B cell (primary cell): ENCODE data around the gene EVL. TPM values are rescaled to one million over a fixed set of nuclear protein-coding genes. Genes with fewer than 3 reads are reported as not detected.

Experiments
- ATAC-seq: fragments of 200-7000 bp; cut with Tn5 transposase; one replicate; pipeline ENCODE4 v1.10.0; 2021; ENCODE audit warnings: low read depth, mild to moderate bottlenecking, moderate number of reproducible peaks, moderate library complexity
- CTCF ChIA-PET: fragments of 350-600 bp; sonication (Branson Sonifier 250); formaldehyde crosslinking; loops from one replicate; lab custom pipeline; 2021; ENCODE audit warnings: antibody characterized with exemption, inconsistent platforms; lab: Charles Lee
- POLR2A ChIA-PET: fragments of 350-600 bp; sonication (Branson Sonifier 250); formaldehyde crosslinking; loops from one replicate; lab custom pipeline; 2021; ENCODE audit warnings: antibody characterized with exemption; lab: Charles Lee
- DNase-seq: peaks from one replicate; pipeline ENCODE4 v3.0.0; 2013
- H2AFZ ChIP-seq: 2 replicates; pipeline ENCODE4 v1.6.1; 2012; ENCODE audit warnings: mild to moderate bottlenecking, low read depth, low read length; ENCODE audit not compliant: insufficient read depth, poor library complexity, severe bottlenecking
- H3K27ac ChIP-seq, 2 donors: 1 replicate in 1 of 2; 2 replicates in 1 of 2; pipeline ENCODE4 v1.5.1; 2012 to 2013; ENCODE audit warnings: low read length in 2 of 2, mild to moderate bottlenecking in 2 of 2, moderate library complexity in 1 of 2
- H3K27me3 ChIP-seq, 4 experiments: fragments of 200-600 bp in 1 of 4; sonication (generic) in 1 of 4; replicated peaks in 1 of 4; 1 replicate in 2 of 4; 2 replicates in 2 of 4; pipeline versions ENCODE4 v1.6.1 to v1.7.0; 2013 to 2016; ENCODE audit warnings: low read length in 3 of 4, mild to moderate bottlenecking in 2 of 4, mixed read lengths in 1 of 4, moderate library complexity in 1 of 4; ENCODE audit not compliant: insufficient read depth in 4 of 4, control insufficient read depth in 3 of 4; ENCODE audit errors: control extremely low read depth in 1 of 4
- H3K36me3 ChIP-seq, 2 experiments: replicated peaks in 1 of 2; 1 replicate in 1 of 2; 2 replicates in 1 of 2; pipeline versions ENCODE4 v1.6.1 to v1.7.1; 2013; ENCODE audit warnings: low read length in 1 of 2; ENCODE audit not compliant: insufficient read depth in 2 of 2, control insufficient read depth in 1 of 2; ENCODE audit errors: control extremely low read depth in 1 of 2, extremely low read depth in 1 of 2
- H3K4me1 ChIP-seq, 2 donors: fragments of 200-600 bp in 1 of 2; sonication (generic) in 1 of 2; 1 replicate in 1 of 2; 2 replicates in 1 of 2; pipeline versions ENCODE4 v1.5.1 to v1.6.1; 2013 to 2017; ENCODE audit warnings: low read length in 2 of 2; ENCODE audit not compliant: control insufficient read depth in 2 of 2, insufficient read depth in 2 of 2
- H3K4me2 ChIP-seq: replicated peaks from 2 replicates; pipeline ENCODE3; 2012; ENCODE audit warnings: mild to moderate bottlenecking, low read depth, low read length; ENCODE audit not compliant: poor library complexity, severe bottlenecking
- H3K4me3 ChIP-seq, 5 experiments: fragments of 200-600 bp in 1 of 5; sonication (generic) in 1 of 5; 1 replicate in 3 of 5; 2 replicates in 2 of 5; pipeline versions ENCODE4 v1.5.1 to v1.7.0; 2011 to 2016; ENCODE audit warnings: low read length in 4 of 5, mild to moderate bottlenecking in 4 of 5, low read depth in 2 of 5, control low read depth in 1 of 5, moderate library complexity in 1 of 5; ENCODE audit not compliant: insufficient read depth in 1 of 5; ENCODE audit errors: control extremely low read depth in 1 of 5, extremely low read depth in 1 of 5
- H3K79me2 ChIP-seq: fragments of 200-600 bp; sonication (generic); one replicate; pipeline ENCODE4 v1.6.0; 2016; ENCODE audit warnings: low read length; ENCODE audit not compliant: control insufficient read depth, insufficient read depth
- H3K9ac ChIP-seq: fragments of 200-600 bp; sonication (generic); 2 replicates; pipeline ENCODE4 v1.6.1; 2017; ENCODE audit warnings: mild to moderate bottlenecking, low read length, moderate library complexity
- H3K9me3 ChIP-seq, 3 donors: one replicate each; pipeline versions ENCODE4 v1.6.1 to v1.7.1; 2013; ENCODE audit warnings: low read length in 2 of 3; ENCODE audit not compliant: control insufficient read depth in 2 of 3, insufficient read depth in 1 of 3; ENCODE audit errors: control extremely low read depth in 1 of 3
- H4K20me1 ChIP-seq: 2 replicates; pipeline ENCODE4 v1.6.0; 2012; ENCODE audit warnings: mild to moderate bottlenecking, low read length; ENCODE audit not compliant: insufficient read depth, control insufficient read depth, poor library complexity, severe bottlenecking
- H3K27ac Mint-ChIP-seq: one replicate; pipeline ENCODE4 v1.8.0; 2021; ENCODE audit warnings: mixed read lengths
- H3K27me3 Mint-ChIP-seq: one replicate; pipeline ENCODE4 v1.8.0; 2021; ENCODE audit warnings: mixed read lengths
- H3K4me1 Mint-ChIP-seq: one replicate; pipeline ENCODE4 v1.8.0; 2021; ENCODE audit warnings: mixed read lengths
- H3K4me3 Mint-ChIP-seq: one replicate; pipeline ENCODE4 v1.8.0; 2021; ENCODE audit warnings: mixed read lengths
- H3K9me3 Mint-ChIP-seq: one replicate; pipeline ENCODE4 v1.8.0; 2022; ENCODE audit warnings: mixed read lengths; ENCODE audit not compliant: insufficient read depth
- EZH2 ChIP-seq: IDR thresholded peaks from 2 replicates; pipeline ENCODE4 v1.6.1; 2012; ENCODE audit warnings: borderline replicate concordance, low read depth, mild to moderate bottlenecking, moderate library complexity, low read length; ENCODE audit not compliant: insufficient read depth, poor library complexity, severe bottlenecking
- WGBS: methylation state at CpG from one replicate; pipeline ENCODE4 v1.1.5; 2013; ENCODE audit warnings: missing lambda C conversion rate; ENCODE audit not compliant: insufficient coverage; 5-methylcytosine and 5-hydroxymethylcytosine counted together
- intact Hi-C: fragments of 100-400 bp; cut with micrococcal nuclease; formaldehyde crosslinking; loops from one replicate; pipeline ENCODE4 v1.10.0; 2022
- polyA plus RNA-seq: library from polyadenylated mRNA; depleted of rRNA; stranded (reverse); fragments of >200 nt; gene quantifications from 2 replicates; pipeline ENCODE4 v1.2.3, GENCODE V29; 2012
- total RNA-seq, 2 donors: library from RNA; stranded (reverse); fragments of 120-200 nt in 1 of 2; gene quantifications; 1 replicate in 1 of 2; 2 replicates in 1 of 2; pipeline versions ENCODE4 v1.2.3 to v1.2.4, GENCODE V29; 2013 to 2022
- TF ChIP-seq, protein P1 (sequence below): fragments of 200-600 bp; IDR thresholded peaks from one replicate; pipeline ENCODE4 v1.8.0; 2022; ENCODE audit warnings: antibody characterized with exemption, mild to moderate bottlenecking

EVL gene
- total and polyA plus RNA-seq, 2 donors (not counting 1 experiment from before 2014, with no cell fraction given), result 486 to 892 TPM

DNA sequence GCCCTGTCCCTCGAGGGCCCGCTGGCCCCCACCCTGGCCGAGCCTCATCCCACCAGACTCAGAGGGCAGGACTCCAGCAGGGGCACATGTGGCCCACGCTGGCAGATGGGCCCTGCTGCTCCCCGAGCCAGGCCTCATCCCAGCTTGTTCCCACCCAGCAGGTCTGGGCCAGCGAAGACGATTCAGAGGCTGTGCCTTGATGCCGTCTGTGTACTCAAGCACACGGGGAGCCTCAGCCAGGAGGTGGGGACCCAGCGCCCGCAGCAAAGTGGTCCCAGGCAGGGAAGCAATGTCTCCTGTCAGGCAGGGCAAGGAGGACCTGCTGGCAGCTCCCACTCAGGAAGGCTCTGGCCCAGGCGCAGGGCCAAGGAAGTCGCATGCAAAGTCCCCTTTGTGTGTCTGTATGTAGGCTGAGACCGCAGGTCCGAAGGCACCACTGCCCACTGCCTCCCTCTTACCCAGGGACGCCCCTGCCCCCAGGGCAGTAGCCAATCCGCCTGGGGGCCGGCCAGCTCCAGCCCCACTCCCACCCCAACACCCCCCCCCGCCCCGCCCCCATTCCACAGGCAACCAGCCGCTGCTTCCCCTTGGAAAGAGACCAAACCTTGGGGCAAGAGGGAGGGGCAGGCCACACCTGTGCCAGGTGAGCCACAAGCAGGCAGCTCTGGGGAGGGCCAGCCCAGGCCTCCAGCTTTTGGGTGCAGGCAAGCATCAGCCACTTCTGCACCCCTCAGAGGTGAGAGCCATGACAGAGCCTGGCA lies 84.8 kb downstream of the EVL start:
- Histone ChIP-seq H3K4me2 (no peak overlapping the region), H3K4me3 (no peak overlapping the region), H3K36me3 (no peaks in the 10 kb centered on the region), H2AFZ (no peak overlapping the region), H3K79me2 (no peaks in the 10 kb centered on the region), H3K4me1 (peaks cover 22 to 24% of the 10 kb centered on the region in 2 donors), H3K27me3 (no peaks in the 10 kb centered on the region), H4K20me1 (no peaks in the 10 kb centered on the region), H3K9me3 (peaks cover 0 to 22% (median 3%) of the 10 kb centered on the region in 3 donors), H3K27ac (no peak overlapping the region), H3K9ac (no peak overlapping the region)
- WGBS, result 89% methylated on average over 14 of the region's 21 CpGs
- TF ChIP-seq, protein P1, sequence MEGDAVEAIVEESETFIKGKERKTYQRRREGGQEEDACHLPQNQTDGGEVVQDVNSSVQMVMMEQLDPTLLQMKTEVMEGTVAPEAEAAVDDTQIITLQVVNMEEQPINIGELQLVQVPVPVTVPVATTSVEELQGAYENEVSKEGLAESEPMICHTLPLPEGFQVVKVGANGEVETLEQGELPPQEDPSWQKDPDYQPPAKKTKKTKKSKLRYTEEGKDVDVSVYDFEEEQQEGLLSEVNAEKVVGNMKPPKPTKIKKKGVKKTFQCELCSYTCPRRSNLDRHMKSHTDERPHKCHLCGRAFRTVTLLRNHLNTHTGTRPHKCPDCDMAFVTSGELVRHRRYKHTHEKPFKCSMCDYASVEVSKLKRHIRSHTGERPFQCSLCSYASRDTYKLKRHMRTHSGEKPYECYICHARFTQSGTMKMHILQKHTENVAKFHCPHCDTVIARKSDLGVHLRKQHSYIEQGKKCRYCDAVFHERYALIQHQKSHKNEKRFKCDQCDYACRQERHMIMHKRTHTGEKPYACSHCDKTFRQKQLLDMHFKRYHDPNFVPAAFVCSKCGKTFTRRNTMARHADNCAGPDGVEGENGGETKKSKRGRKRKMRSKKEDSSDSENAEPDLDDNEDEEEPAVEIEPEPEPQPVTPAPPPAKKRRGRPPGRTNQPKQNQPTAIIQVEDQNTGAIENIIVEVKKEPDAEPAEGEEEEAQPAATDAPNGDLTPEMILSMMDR, result no peak
- TF ChIP-seq EZH2, result no peak
- intact Hi-C loops, result loop anchor here (5.0 kb wide), 1 partner anchor 157 kb away; the partner anchor contains the start of gene SLC25A29
- H3K27ac Mint-ChIP-seq, result no peak overlapping the region
- CTCF ChIA-PET, result interaction anchor here (1.7 kb wide), 1 partner anchor 42 kb away, joined by 5 read pairs; no protein-coding TSS in a partner anchor
- no peak for DNase-seq
- no peak for ATAC-seq
- H3K27me3 Mint-ChIP-seq, result no peaks in the 10 kb centered on the region
- peaks cover 27% of the 10 kb centered on the region for H3K4me1 Mint-ChIP-seq
- peaks cover 1% of the 10 kb centered on the region for H3K9me3 Mint-ChIP-seq
- POLR2A ChIA-PET, result interaction anchor here (0.6 kb wide), 1 partner anchor 268 kb away, joined by 3 read pairs; no protein-coding TSS in a partner anchor
- H3K4me3 Mint-ChIP-seq, result no peak overlapping the region

DNA sequence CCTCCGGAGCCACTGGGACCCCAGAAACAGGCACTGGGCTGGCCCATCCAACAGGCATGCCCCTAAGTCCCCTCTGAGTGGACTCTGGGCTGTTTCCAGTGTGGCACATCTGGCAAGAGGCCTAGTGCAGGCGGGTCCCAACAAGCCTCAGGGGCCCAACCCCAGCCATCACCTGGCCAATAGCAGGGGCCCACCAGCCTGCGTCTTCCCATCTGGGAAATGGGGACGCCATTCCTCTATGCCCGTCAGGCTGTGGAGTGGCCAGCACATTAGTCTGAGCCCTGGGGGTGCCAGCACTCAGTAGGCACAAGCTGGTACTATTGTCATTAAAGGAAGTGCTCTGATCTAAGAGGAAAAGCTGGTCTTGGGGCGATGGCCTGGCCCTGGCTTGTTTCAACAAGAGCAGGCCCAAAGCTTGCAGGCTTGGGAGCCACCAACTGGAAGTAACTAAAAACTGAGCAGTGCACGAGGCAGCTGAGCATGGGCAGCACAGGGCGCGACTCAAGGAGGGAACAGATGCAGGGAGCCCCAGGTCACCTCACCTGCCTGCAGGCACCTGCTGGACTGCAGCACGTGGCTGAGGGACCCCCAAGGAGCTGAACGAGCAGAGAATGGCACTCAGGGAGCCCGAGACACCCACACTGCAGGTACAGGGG lies 85.8 kb downstream of the EVL start:
- Histone ChIP-seq H3K4me1 (peaks cover 22 to 28% of the 10 kb centered on the region in 2 donors), H3K36me3 (no peaks in the 10 kb centered on the region), H3K27me3 (no peaks in the 10 kb centered on the region), H3K4me2 (no peak overlapping the region), H3K79me2 (no peaks in the 10 kb centered on the region), H4K20me1 (no peaks in the 10 kb centered on the region), H3K4me3 (no peak overlapping the region), H2AFZ (no peak overlapping the region), H3K9me3 (peaks cover 0 to 32% (median 5%) of the 10 kb centered on the region in 3 donors), H3K9ac (no peak overlapping the region), H3K27ac (no peak overlapping the region)
- CTCF ChIA-PET, result interaction anchor here (1.7 kb wide), 1 partner anchor 43 kb away, joined by 5 read pairs; no protein-coding TSS in a partner anchor
- no peaks in the 10 kb centered on the region for H3K27me3 Mint-ChIP-seq
- DNase-seq, result no peak
- intact Hi-C loops, result no loop called here
- TF ChIP-seq EZH2, result no peak
- TF ChIP-seq, protein P1, result no peak
- WGBS, result 93% methylated on average over 12 of the region's 12 CpGs
- peaks cover 5% of the 10 kb centered on the region for H3K9me3 Mint-ChIP-seq
- no peak for ATAC-seq
- H3K4me3 Mint-ChIP-seq, result no peak overlapping the region
- POLR2A ChIA-PET, result no interaction called here
- peaks cover 28% of the 10 kb centered on the region for H3K4me1 Mint-ChIP-seq
- no peak overlapping the region for H3K27ac Mint-ChIP-seq
